Measurements from ENCODE around the gene KLKB1. TPM values are rescaled to one million over a fixed set of nuclear protein-coding genes. Genes with fewer than 3 reads are reported as not detected.
"Not testable (repeated sequence)": the region's sequence is repeated elsewhere in the genome, so short reads cannot be mapped to it uniquely, and the experiment has no call there.

Gene KLKB1
- polyA plus RNA-seq, 3 donors: 1.3 to 1.9 (median 1.5) TPM

DNA sequence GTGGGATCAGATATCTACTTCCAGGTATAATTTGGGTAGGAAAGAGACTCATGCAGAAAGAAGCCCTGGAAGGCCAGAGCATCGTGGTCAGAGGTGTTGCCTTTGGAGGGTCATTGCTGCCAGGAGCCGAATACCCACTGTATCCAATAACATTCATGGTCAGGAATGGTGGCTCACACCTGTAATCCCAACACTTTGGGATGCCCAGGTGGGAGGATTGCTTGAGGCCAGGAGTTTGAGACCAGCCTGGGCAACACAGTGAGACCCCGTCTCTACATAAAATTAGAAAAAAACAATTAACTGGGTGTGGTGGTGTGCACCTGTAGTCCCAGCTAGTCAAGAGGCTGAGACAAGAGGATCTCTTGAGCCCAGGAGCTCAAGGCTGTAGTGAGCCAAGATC is 27.8 kb downstream of the KLKB1 start:
- no peak for DNase-seq (ENCODE audit: extremely low read depth in 1 of 11, low read depth in 9 of 11, low spot score in 4 of 11)

DNA sequence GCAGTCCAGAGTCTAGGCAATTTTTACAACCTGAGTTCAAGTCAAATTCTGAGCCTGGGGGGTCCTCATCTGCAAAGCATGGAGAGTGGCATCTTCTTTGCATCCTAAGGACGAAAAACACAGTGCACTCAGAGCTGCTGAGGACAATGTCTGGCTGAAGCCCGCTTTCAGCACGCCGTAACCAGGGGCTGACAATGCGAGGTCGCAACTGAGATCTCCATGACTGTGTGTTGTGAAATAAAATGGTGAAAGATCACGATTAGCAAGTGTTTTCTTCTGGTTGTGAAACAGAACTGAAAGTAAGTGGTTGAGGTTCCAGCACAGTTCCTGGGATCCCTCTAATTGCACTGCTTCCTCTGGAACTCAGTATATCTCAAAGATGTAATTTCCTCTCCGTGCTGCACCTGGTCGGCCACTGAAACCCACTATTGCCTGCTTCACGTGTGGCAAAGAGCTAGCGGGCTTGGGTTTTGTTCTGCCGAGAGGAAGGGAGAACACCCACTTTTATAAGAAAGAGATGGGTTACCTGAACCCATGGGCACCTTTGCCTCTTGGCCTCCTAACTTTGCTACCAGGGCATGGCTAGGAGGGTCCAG is 31.0 kb downstream of the KLKB1 start:
- DNase-seq (ENCODE audit: extremely low read depth in 1 of 11, low read depth in 9 of 11, low spot score in 4 of 11): no peak

DNA sequence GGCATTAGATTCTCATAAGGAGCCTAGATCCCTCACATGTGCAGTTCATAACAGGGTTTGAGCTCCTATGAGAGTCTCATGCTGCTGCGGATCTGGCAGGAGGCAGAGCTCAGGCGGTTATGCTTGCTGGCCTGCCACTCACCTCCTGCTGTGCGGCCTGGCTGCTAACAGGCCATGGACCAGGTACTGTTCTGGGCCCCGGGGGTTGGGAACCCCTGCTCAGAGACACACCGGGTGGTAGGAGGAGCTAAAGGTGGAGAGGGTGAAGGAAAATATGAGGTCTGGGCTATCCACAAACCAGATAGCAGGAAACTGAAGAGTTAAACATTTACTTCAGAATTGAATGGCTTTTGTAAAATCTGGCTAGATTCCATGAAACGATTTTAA is 32.8 kb downstream of the KLKB1 start:
- no peak for DNase-seq (ENCODE audit: extremely low read depth in 1 of 11, low read depth in 9 of 11, low spot score in 4 of 11)

DNA sequence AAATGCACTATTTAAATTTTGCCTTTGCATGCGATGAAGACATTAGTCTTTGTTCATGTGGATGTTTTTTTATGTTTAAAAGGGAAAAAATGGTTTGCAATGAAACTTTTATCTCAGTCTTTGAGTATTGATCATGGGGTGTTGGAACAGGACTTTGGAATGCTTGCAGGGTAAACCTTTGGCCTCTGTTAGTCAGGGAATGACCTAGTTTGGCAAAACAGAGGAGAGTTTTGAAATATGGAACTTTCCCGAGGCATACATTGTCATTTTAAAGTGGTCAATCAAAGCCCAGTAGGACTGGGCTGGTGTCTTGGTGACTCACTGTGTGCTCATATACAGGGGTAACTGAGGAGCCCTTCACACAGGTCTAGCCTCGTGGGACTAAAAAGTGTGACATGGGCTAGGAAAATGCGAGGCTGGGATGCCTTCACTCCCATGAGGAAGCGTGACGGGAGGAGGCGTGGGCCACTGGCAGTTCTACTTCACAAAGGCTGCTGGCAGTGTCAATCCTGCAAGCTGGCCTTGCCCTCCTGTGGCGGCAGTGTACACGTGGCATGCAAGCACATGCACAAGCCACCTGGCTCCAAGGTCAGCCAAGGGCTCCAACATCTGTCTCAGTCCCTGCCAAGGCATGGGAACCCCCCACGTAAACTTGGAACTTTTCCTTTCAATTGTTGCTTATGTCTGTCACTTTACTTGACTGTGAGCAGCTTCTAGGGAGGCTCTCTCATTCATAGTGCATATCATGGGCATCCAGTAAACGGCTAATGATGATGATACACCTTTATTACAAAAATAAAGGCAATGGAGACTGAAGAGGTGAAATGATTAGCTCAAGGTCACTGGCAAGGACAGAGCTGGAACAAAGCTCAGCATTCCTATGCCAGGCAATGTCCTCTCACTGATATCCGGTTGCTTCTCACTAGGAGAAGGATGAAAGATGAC is 33.5 kb downstream of the KLKB1 start:
- DNase-seq (ENCODE audit: extremely low read depth in 1 of 11, low read depth in 9 of 11, low spot score in 4 of 11): no peak

DNA sequence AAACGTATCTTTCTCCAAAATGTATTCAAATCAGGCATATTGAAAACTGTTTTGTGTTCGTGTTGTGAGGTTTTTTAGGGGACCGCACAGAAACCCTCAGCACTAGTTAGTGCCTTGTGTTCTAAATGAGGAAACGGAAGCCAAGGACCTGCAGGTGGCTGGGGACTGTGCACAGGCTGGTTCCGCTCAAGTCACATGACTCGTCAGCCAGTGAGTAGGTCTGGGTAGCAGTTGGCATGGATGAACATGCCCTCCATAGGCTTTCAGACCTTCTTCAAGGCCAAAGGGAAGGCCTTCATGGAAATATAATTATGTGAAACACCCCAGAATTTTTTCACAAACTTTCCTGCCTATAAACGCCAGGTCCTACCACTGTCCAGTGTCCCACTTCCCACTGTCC is 37.4 kb downstream of the KLKB1 start:
- no peak for DNase-seq (ENCODE audit: extremely low read depth in 1 of 11, low read depth in 9 of 11, low spot score in 4 of 11)

DNA sequence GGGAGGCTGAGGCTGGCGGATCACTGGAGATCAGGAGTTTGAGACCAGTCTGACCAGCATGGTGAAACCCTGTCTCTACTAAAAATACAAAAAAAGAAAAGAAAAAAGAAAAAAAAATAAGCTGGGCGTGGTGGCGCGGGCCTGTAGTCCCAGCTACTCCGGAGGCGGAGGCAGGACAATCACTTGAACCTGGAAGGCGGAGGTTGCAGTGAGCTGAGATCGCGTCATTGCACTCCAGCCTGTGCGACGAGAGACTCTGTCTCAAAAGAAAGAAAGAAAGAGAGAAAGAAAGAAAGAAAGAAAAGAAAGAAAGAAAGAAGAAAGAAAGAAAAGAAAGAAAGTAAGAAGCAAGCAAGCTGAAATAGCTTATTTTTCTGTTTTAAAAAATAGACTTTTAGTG is 37.9 kb downstream of the KLKB1 start:
- not testable (repeated sequence) for DNase-seq (ENCODE audit: extremely low read depth in 1 of 11, low read depth in 9 of 11, low spot score in 4 of 11)

DNA sequence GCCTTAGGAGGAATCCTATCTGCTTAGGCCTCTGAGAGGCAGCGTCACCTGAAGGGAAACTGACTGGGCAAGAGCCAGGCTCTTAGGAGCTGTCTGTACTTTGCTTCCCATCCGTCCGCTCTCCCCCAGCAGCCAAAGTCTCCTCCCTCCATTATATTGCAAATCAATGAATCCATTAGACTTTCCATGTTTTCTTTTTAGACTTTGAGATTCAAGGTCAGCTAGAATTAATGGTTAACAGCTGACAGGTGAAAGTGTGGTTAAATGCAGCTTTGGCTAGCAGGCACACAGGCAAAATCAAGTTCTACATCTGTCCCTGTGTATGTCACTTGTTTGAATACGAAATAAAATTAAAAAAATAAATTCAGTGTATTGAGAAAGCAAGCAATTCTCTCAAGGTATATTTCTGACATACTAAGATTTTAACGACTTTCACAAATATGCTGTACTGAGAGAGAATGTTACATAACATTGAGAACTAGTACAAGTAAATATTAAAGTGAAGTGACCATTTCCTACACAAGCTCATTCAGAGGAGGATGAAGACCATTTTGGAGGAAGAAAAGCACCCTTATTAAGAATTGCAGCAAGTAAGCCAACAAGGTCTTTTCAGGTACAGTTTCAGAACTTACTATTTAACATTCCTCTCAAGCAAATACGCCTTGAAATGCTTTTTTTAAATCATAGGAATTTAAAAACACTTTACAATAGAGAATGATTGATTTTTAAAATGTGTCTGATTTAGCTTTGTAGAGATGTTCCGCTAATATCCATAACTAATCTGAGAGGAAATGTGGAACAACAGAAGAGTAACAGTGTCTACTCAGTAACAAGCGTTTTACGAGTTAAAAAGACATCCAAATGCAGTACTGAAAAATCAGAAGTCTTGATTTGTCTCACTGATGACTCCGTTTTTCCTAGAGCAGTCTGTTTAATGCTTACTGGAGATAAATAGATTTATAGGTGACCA is 38.7 kb downstream of the KLKB1 start, which contains the start of gene F11:
Gene F11 (plus strand): TSS at position 507 of the 970 bp plus-strand sequence. CDS start 948 bp downstream, outside the sequence.
- peak in 2 of 11 donors; percentile 3 to 22 for DNase-seq (ENCODE audit: extremely low read depth in 1 of 11, low read depth in 9 of 11, low spot score in 4 of 11)

DNA sequence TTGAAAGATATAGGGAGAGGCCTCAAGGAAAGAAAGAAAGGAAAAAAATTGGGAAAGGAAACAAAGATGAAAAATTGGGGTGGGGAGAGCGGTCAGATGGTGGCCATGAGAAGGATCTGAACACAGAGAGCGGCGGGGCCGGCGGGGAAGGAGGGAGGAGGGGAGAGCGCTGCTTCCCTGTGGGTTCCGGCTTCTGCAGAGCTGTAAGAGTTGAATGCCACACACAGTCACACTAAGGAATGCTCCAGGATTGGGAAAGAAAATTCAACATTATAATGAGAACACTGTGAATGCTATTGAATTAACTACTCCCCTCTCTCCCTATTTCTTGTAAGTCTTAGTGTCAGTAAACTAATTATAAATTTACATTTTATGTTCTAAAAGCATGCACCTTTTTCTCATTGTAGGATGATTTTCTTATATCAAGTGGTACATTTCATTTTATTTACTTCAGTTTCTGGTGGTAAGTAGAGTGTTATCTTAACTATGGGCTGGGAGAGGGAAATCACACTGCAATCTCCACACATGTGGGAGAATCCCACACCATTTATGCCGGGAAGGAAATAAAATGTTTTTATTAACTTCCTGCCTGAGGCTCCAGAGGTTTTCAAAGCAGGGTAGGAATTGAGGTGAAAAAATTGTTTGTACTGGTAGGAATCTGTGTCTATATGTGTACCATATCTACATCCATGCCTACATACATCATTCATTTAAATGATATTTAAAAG is 39.6 kb downstream of the KLKB1 start:
- DNase-seq (ENCODE audit: extremely low read depth in 1 of 11, low read depth in 9 of 11, low spot score in 4 of 11): peak in 6 of 11 donors; percentile 10 to 23 (median 18)

DNA sequence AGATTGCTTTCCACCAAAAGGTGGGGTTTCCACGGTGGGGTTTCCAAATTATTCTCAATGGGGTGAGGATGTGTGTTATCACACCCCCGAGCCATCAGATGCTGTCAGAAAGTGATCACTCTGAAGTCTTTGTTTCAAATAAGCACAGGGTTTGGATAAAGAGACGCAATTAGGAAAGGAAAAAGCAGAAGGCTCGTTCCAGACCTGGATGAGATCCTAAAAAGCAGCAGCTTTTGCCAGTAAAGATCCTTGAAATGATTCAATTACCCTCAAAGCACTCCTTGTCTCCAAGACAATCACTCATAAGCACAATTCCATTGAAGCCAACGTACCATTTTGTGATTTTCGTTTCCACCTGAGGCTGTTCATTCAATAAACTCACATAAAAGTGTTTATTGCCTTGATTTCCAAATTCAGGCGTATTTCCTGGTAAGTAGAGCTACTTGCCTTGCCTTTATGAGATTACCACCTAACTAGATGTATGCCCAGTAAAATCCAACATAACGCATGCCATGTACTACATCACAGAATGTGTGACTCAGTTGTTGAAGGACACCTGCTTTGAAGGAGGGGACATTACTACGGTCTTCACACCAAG is 43.9 kb downstream of the KLKB1 start:
- no peak for DNase-seq (ENCODE audit: extremely low read depth in 1 of 11, low read depth in 9 of 11, low spot score in 4 of 11)

DNA sequence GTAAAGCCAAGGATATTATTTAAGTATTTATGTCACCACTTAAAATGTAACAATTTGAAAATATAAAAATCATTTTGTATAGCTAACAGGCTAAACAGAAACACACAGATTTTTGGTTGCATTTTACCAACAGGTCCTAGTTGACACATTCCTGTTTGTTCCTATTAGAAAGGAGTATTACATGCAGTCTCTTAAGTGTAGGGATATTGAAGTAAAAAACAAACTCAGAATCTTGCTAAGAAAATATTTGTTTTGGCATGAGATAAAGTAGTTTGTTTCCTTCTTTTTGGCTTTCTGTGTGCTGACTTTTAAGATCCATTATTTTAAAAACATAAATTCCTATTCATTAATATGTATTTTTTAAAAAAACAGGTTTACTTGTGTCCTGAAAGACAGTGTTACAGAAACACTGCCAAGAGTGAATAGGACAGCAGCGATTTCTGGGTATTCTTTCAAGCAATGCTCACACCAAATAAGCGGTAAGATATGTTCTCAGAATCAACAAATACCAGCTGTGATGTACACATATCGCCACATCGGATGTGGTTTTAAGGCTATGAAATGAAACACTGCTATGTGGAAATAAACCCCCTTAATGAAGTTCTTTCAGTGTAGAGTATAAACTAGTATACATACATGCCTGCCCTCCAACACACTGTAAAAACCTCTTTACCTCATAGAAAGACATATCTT is 45.5 kb downstream of the KLKB1 start:
- DNase-seq (ENCODE audit: extremely low read depth in 1 of 11, low read depth in 9 of 11, low spot score in 4 of 11): no peak

DNA sequence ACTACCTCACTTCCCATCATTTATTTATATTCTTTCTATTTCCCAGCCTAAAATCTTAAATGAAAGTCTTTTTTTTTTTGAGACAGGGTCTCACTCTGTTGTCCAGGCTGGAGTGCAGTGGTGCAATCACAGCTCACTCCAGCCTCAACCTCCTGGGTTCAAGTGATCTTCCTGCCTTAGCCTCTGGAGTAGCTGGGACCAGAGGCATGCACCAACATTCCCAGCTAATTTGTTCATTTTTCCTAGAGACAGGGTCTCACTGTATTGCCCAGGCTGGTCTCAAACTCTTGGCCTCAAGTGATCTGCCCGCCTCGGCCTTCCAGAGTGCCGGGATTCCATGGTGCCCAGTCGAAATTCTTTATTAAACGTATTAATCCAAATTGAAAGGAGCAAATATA is 46.1 kb downstream of the KLKB1 start:
- DNase-seq (ENCODE audit: extremely low read depth in 1 of 11, low read depth in 9 of 11, low spot score in 4 of 11): not testable (repeated sequence)

DNA sequence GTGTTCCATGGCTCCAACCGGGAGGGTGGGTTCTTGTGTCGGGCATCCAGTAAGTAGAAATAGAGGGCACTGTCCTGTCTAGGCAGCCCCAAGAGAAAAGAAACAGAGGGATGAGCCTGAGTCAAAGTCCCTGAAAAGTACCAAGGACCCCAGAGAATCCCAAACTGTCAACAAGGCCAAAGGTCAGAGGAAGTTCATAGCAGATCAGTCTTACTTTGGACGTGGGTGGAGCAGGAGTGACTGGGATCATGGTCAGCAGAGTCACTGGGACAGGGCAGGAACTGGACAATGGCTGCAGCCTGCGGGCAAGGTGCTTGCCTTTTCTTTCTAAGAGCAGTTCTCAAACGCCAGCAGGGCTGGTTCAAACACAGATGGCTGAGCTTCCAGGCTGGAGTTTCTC is 56.0 kb downstream of the KLKB1 start:
- DNase-seq (ENCODE audit: extremely low read depth in 1 of 11, low read depth in 9 of 11, low spot score in 4 of 11): no peak

DNA sequence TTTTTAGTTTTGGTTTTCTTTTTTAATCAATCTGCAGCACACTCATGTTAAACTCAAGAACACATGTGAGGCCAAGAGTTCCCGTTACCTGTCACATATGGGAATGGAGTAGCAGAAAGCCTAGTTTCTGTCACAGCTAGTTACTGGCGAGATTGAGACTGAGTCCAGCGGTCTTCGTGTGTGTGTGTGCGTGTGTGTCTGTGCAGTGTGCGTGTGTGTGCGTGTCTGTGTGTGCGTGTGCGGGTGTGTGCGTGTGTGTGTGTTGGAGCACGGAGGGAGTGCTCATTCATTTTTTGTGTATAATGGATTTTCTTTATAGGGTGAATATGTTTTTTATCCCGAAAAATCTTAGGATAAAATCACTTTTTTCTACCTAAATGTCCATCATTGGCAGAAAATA is 57.8 kb downstream of the KLKB1 start:
- DNase-seq (ENCODE audit: extremely low read depth in 1 of 11, low read depth in 9 of 11, low spot score in 4 of 11): no peak

DNA sequence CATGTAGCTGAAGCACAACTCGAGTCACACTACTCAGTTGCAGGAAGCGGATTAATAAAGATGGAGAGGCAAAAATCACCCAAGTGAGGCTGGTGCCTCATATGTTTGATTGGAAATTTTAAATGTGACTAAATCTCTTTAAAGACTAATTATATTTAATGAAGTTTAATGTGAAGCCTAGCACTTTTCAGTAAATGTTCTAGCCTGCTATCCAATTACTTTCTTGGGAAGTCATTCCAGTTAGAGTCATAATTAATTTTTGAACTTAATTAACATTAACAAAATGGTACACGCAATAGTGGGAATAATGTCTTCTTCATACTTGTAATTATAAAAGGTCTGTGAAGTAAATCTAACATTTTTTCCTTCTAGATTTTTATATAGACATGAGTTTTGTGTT is 59.3 kb downstream of the KLKB1 start:
- DNase-seq (ENCODE audit: extremely low read depth in 1 of 11, low read depth in 9 of 11, low spot score in 4 of 11): no peak

DNA sequence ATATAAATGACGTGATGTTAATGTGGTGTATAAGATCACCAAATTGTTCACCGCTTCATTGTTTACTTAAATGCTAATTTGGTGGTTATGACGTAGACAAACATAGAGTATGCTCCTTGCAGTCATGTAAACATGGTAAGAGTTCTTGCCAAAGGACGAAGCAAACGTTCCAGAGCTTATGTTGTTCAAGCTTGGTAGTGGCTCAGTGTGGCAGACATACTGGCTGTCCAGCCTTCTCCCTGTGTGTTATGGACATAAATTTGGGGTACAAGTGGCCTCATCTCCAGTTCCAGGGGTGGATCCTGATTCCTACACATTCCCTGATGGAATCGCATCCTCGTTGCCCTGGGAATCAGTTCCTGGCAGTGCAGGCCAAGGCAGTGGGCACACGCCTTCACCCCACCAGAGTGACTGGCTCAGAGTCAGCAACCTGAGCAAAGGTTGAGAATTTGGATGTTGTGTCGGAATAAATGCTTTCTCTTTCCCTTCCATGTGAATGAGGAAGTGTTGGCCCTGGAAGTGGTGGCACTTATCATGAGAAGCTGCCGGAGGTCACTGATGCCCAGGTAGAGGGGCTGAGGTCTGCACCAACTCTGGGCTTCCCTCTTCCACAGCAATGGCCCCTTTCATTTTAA is 64.1 kb downstream of the KLKB1 start:
- no peak for DNase-seq (ENCODE audit: extremely low read depth in 1 of 11, low read depth in 9 of 11, low spot score in 4 of 11)

DNA sequence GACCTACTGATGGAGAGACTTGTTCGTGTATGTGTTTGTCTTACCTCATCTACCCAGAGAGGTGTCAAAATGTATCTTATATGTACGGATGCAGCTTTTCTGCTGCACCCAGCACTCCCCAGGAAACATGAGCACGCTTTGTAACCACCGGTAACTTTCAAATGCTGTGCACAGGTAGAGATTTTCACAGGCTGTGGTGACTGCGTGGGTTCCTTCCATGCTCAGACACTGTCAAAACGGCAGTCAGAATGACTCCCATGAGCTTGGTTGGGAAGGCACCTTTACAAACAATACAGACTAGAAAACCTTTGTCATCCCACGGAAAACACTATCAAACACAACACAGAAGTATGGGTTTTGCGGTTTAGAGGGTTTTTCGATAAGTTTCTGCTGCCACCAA is 66.9 kb downstream of the KLKB1 start:
- no peak for DNase-seq (ENCODE audit: extremely low read depth in 1 of 11, low read depth in 9 of 11, low spot score in 4 of 11)

DNA sequence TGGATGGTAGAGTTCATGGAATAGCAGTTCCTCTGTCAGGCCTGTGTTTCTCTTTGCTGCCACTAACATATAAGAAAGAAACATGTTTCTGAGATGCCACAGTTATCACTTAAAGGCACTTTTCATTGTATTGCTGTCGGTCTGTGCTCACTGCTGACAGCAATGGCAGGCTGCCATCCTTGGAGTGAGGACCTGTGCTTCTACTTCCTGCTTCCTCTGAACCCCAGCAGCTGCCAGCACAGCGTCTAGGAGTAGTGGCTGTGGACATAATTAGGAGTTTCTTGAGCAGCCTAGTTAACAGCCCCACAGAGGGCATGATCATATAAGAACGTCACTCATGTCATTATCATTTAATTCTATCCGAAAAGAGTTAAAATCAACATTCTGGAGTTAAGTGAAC is 69.2 kb downstream of the KLKB1 start:
- no peak for DNase-seq (ENCODE audit: extremely low read depth in 1 of 11, low read depth in 9 of 11, low spot score in 4 of 11)
